H1 (cell line): Measurements from ENCODE around the gene GSK3B. TPM values are rescaled to one million over a fixed set of nuclear protein-coding genes. Genes with fewer than 3 reads are reported as not detected.

Experiments used
- CBX5 ChIP-seq: fragments of 300-800, 300-1000 bp; sonication (generic); IDR thresholded peaks from 2 replicates; pipeline ENCODE4 v1.7.1; 2016; ENCODE audit warnings: antibody characterized with exemption, low read length, low read depth
- CHD7 ChIP-seq: fragments of 300-600 bp; sonication (generic); IDR thresholded peaks from 2 replicates; pipeline ENCODE4 v1.7.1; 2012; ENCODE audit warnings: low read length, moderate library complexity, mild to moderate bottlenecking, inconsistent platforms; ENCODE audit not compliant: insufficient replicate concordance
- E2F6 ChIP-seq: IDR thresholded peaks from 2 replicates; pipeline ENCODE4 v1.6.1; 2012; ENCODE audit warnings: inconsistent platforms
- EGR1 ChIP-seq: IDR thresholded peaks from 2 replicates; pipeline ENCODE4 v1.6.1; 2011; ENCODE audit warnings: low read depth, low read length, borderline replicate concordance
- FOSL1 ChIP-seq: IDR thresholded peaks from 2 replicates; pipeline ENCODE4 v1.6.1; 2011; ENCODE audit warnings: mild to moderate bottlenecking, low read depth, low read length, moderate library complexity; ENCODE audit not compliant: insufficient read depth
- GTF2F1 ChIP-seq: IDR thresholded peaks from 2 replicates; pipeline ENCODE4 v1.6.1; 2012; ENCODE audit warnings: low read depth, low read length, improper control_type of control experiment, borderline replicate concordance
- KDM4A ChIP-seq: IDR thresholded peaks from one replicate; pipeline ENCODE4 v1.7.1; 2012; ENCODE audit warnings: low read depth, mild to moderate bottlenecking, moderate library complexity, low read length, inconsistent platforms; ENCODE audit not compliant: severe bottlenecking
- YY1 ChIP-seq: IDR thresholded peaks from 2 replicates; pipeline ENCODE4 v1.6.1; 2011; ENCODE audit warnings: low read depth, mild to moderate bottlenecking, low read length
- ZNF274 ChIP-seq: IDR thresholded peaks from 2 replicates; pipeline ENCODE4 v1.7.0; 2012; ENCODE audit warnings: low read length, borderline replicate concordance; ENCODE audit errors: extremely low read depth
- polyA plus RNA-seq, 7 experiments: library from polyadenylated mRNA; depleted of rRNA in 3 of 7; stranded (reverse) in 5 of 7; unstranded in 2 of 7; fragments of >200 nt in 5 of 7; fragments of 200-250 nt in 2 of 7; gene quantifications; 1 replicate in 5 of 7; 2 replicates in 1 of 7; 4 replicates in 1 of 7; pipeline versions ENCODE4 v1.2.1 to v1.2.3, GENCODE V29; 2011 to 2013; ENCODE audit warnings: missing spikeins in 2 of 7, mixed read lengths in 2 of 7
- total RNA-seq: library from RNA; stranded (reverse); fragmentation: NEBNext Ultra II Directional; extraction: Animal tissue kit (Norgen Biotek cat#: 25700); gene quantifications from 2 replicates; pipeline ENCODE4 v1.2.1, GENCODE V29; 2021
- TF ChIP-seq, protein P1 (sequence below): IDR thresholded peaks from 2 replicates; pipeline ENCODE4 v1.6.1; 2011; ENCODE audit warnings: low read depth, mild to moderate bottlenecking, low read length; ENCODE audit not compliant: insufficient read depth

Gene GSK3B
- total and polyA plus RNA-seq, 2 of the 8 experiments (the other 6 are each of a cell fraction or from before 2014, with no cell fraction given), result 24.2 to 50.7 TPM

- no peak for TF ChIP-seq CHD7
- TF ChIP-seq, protein P1, sequence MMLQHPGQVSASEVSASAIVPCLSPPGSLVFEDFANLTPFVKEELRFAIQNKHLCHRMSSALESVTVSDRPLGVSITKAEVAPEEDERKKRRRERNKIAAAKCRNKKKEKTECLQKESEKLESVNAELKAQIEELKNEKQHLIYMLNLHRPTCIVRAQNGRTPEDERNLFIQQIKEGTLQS, result no peak
- TF ChIP-seq EGR1, result no peak
- no peak for TF ChIP-seq KDM4A
- no peak for TF ChIP-seq YY1
- no peak for TF ChIP-seq FOSL1
- TF ChIP-seq E2F6, result no peak
- TF ChIP-seq CBX5, result no peak
- no peak for TF ChIP-seq ZNF274
- TF ChIP-seq GTF2F1, result no peak
Measured at GRCh38 chr3:120130656-120131055, 36.4 kb upstream of the GSK3B start (continued).
